D341Med (cell line): ENCODE data around the gene RNF11.

Experiments
- DNase-seq: peaks from one replicate; pipeline ENCODE4 v3.0.0; 2012; ENCODE audit warnings: low spot score

The RNF11 gene

GRCh38 chr1:51313961-51314777, 78.1 kb downstream of the RNF11 start:
- DNase-seq: no peak

- no peak for DNase-seq
These were observed 78.9 kb downstream of the RNF11 start for GRCh38 chr1:51314974-51315373.

- no peak for DNase-seq
These were observed 80.2 kb downstream of the RNF11 start for GRCh38 chr1:51316113-51316845.

GRCh38 chr1:51316846-51317120, 80.7 kb downstream of the RNF11 start:
- DNase-seq: no peak

- DNase-seq: no peak
These were observed 81.7 kb downstream of the RNF11 start for GRCh38 chr1:51317798-51318197.

GRCh38 chr1:51320967-51321923, 85.2 kb downstream of the RNF11 start:
- no peak for DNase-seq

- no peak for DNase-seq
These were observed 85.8 kb downstream of the RNF11 start for GRCh38 chr1:51321924-51322280.

- no peak for DNase-seq
These were observed 86.5 kb downstream of the RNF11 start for GRCh38 chr1:51322417-51323101.
